Measurements from ENCODE around the gene PEMT.

DNA sequence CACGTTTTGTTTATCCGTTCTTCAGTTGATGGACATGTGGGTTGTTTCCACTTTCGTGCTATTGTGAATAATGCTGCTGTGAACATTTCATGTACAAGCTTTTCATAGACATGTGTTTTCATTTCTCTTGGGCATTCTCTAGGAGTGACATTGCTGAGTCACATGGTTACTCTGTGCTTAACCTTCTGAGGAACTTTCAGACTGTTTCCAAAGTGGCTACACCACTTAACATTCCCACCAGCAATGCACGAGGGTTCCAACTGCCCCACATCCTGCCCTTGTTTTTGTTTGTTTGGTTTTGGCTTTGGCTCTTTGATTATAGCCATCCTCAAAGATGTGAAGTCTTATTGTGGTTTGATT, 14.2 kb upstream of the PEMT start:
- TF ChIP-seq, protein P1, sequence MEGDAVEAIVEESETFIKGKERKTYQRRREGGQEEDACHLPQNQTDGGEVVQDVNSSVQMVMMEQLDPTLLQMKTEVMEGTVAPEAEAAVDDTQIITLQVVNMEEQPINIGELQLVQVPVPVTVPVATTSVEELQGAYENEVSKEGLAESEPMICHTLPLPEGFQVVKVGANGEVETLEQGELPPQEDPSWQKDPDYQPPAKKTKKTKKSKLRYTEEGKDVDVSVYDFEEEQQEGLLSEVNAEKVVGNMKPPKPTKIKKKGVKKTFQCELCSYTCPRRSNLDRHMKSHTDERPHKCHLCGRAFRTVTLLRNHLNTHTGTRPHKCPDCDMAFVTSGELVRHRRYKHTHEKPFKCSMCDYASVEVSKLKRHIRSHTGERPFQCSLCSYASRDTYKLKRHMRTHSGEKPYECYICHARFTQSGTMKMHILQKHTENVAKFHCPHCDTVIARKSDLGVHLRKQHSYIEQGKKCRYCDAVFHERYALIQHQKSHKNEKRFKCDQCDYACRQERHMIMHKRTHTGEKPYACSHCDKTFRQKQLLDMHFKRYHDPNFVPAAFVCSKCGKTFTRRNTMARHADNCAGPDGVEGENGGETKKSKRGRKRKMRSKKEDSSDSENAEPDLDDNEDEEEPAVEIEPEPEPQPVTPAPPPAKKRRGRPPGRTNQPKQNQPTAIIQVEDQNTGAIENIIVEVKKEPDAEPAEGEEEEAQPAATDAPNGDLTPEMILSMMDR (IDR thresholded peaks at IDR 0.05) = no peak
- no peak for TF ChIP-seq EZH2 (IDR thresholded peaks at IDR 0.05; ENCODE audit: borderline replicate concordance, insufficient read depth, low read depth, low read length, poor library complexity, severe bottlenecking)
